HG03064 (cell line): ENCODE results near the gene LGR4.
A peak's percentile ranks its signal among the peaks of the same experiment; 100 is the strongest.

Source experiments
- ATAC-seq: cut with Tn5 transposase; IDR thresholded peaks from one replicate; pipeline ENCODE4 v1.9.1; 2021; ENCODE audit warnings: low read depth; ENCODE audit not compliant: unreplicated experiment

The LGR4 gene

DNA sequence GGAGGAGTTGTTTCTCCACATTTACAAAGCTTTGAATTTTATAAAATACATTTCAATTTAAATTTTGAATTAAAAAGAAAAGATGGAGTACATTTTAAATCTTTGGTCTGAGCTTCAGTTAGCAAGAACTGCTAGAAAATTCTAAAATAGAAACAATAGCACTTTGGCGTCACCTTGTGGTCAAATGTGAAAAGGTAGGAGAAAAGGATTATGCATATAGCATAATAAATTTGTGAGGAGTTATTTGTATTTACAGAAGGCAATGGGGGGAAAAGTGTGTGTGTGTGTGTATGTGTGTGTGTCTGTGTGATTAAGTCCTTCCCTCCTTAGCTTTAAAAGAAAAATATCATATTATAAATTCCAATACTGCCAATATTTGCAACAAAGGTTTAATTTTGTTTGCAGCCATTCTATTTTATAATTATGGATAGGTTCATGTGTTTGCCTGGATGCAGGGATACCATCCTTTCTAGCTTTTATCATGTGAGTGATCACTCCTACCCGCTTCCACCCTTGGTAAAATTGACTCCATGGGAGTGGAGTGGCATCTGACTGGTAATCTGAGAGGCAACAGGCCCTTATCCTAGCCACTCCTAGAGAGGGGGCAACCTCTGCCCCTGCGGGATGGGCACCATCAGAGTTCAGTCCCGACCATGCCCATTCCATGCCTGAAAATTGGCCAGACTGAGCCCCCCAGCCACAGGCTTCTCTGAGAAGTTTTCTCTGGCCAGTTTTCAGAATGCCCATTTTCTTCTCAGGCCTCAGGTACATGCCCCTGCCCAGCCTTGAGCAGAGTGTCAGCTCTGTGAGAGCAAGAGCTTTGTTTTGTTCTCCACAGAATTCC, 13.6 kb upstream of the LGR4 start:
- no peak for ATAC-seq

DNA sequence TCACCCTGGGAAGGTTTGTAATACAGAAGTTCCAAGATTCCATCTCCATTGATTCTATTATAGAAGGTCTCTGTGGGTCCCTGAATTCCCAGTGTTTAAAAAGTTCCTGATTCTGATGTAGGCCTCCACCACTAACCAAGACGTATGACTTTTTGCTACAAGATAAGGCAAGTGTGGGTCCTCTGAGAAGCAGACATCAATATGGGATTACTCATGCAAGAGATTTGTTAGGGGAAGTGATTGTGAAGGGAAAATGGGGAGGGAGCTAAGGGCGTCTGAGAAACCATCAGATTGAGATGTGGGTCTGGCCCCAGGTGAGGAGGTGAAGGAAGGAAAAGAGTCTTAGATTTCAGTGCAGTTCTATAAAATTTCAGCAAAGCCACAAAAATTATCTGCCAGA, 10.2 kb upstream of the LGR4 start:
- ATAC-seq, result no peak

DNA sequence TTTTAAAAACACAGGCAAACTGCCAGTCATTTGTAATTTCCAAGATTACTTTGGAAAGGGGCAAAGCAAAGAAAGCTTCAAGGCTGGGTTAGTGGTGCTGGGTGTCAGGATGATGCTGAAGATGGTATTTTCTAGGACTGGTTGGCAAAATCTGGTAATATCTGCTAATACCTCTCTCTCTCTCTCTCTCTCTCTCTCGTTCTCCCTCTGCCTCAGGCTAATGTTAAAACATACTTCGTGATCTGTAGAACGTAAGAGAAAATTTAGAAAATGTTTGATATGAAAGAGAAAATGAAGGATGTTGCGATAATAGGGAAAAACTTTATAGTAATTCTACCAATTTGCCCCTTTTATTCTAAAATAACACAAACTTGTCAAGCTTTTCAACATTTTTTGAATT, 9.4 kb upstream of the LGR4 start:
- ATAC-seq, result no peak

DNA sequence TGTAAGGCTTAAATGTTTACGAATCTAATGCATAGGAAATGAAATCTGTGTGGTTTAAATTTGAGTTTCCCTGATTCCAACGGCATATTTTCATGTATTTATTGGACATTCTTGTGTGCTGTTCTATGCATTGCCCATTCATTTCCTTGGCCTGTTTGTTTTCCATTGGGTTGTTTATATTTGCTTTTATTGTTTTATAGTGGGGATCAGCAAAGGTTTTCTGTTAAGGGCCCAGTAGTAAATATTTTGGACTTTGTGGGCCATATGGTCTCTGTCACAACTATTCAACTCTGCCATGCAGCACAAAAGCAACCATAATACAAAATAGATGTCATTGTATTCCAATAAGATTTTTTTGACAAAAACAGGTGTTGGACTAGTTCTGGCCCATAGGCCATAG, 5.2 kb upstream of the LGR4 start:
- no peak for ATAC-seq

DNA sequence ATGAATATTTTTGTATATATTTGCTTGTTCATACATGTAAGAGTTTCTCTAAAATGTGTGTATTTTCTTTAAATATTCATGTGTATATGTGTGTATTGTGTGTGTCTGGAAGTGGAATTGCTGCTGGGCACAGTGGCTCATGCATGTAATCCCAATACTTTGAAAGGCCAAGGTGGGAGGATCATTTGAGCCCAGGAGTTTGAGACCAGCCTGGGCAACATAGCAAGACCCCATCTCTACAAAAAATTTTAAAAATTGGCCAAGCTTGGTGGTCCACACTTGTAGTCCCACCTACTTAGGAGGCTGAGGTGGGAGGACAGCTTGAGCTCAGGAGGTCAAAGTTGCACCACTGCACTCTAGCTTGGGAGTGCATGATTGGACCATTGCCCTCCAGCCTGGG, 4.7 kb upstream of the LGR4 start:
- ATAC-seq, result no peak

DNA sequence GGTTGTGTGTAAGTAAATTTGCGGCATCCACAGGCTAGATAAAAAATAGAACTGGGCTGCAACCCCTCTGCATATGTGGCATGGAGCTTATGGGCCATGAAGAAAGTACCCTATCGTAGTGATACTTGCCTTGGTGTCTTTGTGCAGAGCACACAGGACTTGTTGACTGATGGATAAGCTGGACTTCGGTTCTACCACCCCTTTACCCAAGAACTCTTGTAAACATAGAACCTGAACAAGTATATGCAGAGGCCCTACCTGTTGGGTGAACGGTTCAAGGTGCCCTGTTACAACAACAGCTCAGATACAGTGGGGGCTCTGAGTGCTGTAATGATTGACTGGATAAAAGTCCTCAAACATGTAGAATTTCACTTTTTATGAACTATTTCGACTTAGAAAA, 3.0 kb upstream of the LGR4 start:
- no peak for ATAC-seq

DNA sequence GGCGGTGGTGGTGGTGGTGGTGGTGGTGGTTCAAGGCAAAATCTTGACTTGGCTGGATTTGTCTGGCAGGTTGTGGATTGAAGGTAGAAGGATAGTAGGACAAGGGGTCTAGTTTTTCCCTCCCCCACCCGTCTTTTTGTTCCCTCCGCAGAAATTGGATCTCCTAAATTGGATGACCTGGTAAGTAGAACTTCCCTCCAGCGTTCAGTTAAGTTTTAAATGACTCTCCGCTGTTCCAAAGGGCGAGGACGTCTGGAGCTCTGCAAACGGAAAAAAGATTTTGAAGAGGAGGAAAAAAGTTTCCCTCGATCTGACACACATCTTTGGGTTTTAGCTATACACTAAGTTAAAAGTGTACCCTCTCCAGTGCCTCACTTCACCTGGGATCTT, 422 bp upstream of the LGR4 start:
- no peak for ATAC-seq

DNA sequence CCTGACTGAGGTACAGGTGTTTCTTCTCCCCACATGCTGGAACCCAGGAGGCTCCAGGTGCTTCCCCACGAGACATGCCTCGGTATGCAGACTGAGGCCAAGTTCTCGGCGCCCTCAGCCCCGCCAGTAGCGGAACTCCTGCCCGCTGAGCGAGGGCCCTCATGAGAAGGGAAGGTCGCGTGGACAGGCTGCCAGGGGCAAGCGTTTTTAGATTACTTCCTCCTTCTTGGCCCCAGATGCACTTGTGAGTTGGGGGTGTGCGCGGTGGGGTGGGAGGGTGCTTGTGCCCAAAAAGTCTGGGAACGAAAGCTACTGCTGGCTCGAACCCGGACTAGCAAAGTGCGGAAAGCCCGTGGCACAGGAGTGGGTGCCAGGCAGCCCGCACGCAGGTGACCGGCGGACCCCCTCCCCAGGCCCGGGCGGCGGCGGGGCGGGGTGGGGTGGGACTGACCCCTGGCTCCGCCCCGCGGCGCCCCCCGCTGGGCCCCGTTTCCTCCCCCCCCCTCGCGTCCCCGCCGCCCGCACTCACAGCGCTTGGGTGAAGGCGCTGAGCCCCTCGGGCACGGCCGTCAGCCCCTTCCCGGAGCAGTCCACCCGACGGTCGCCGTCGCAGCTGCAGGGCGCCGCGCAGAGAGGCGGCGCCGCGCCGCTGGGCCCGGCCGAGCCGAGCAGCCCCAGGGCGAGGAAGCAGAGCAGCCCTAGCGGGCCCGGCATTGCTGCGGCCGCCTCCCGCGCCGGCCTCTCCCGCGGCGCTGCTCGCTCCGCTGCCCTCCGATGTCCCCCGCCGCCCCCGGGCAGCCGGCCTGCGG, 797 bp downstream of the LGR4 start:
- ATAC-seq, result peak; percentile 42

DNA sequence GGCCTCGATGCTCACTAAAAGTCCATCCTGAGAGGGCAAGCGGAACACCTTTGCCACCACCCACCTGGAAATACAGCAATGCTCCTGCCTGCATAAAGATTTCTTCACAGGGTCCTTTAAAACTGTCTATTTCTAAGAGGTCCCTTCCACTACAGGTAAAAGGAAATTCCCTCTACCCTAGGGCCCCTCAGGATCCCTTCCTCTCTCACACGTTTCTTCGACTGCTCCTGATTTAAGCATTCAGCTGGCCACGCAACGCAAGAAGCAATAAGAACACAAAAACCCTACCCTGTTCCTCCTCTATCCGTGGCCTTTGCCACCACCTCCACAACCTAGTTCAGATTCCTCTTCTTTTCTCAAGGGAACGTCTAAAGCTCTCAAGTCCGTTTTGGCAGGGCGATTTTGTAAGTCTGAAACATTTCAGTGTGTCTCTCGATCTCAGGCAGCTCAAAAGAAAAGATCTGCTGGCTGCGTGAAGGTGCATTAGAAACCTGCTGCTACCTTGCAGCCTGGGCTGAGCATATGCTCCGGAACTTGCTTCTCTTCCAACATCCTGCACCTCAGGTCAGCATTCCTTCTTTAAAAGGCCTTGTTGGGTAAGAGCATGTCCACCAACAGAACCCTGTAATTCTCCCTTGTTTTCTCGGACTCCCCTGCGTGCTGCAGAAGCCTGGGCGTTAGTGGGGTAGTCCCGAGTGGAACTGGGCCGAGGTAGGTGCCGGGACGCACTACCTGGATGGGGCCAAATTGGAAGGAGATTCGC, 1.6 kb downstream of the LGR4 start:
- ATAC-seq, result no peak

DNA sequence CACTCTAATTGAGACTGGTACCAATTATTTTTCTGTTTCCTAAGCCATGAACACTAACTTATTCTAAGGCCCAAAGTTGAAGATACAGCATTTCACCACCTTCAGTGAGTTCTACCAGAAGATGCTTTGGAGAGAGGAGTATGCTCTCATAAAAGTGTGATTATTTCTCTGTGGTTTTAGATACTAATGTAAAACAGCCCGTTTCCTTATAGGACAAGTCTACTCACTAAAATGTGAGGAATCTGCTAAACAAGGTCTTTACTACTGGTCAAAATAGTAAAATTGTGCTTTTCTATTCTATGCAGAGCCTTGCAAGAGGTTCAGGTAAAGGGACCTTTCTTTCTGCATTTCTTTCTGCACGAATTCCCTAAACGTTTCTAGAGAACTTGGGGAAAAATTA, 2.4 kb downstream of the LGR4 start:
- no peak for ATAC-seq

DNA sequence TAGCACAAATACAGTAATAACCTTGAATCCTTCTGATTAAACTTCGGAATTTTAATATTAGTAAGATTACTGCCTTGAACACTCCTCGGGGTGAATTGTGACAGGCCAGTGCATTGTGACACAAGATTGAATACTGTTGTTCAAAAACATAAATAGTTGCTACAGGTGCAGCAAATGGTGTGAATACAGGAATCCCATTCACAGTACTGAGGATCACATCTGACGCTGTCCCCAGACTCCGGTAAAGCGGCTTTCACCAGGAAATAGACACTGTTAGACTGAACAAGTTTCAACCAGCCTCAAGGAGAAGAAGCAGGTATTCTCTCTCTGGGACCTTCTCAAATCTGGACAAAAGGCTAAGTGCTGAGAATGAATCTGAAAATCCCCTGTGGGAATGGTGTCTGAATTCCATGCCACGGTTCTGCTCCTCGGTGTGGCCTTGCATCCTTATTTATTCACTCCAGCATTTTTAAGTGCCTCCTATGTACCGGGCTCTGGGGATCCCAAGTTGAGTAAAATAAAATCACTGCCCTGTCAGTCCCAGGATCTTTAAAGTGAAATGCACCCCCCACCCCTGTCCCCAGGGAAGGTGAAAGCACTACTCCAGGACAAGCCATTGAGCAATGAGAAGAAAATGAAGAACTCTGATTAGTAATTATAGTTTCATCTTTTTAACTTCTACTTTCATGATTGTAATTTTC, 3.4 kb downstream of the LGR4 start:
- ATAC-seq, result no peak

DNA sequence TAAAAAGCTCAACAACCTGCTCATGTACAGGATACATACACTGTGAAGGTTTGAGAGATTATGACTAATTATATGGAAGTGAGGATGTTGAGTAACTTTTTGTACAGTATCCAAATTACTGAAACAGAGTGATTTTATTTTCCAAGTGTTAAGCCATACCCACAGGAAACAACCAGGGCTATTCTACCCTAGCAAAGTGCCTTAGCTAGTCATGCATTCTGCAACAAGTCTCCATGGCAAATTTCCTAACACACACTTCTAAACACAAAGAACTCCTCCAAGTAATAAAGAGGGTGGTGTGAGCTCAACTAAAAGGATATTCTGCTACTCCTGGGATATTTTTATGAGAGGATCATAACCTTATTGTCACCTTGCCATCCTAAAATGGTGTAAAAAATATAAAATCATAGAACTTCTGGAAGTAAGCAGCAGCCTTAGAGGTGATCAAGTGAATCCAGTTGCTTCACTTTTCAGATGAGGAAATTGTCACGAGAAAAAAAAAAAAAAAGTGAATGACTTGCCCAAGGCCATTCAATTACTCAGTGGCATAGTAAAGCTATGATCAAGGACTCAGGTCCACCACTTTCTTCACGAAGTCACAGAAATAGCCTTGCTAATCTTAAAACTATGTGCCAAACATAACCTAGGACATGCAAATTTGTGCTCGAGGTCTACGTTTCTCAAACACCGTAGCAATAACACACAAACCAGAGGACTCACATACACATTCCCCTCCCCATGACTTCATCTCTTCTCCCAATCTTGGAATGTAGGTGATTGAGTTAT, 4.2 kb downstream of the LGR4 start:
- no peak for ATAC-seq

DNA sequence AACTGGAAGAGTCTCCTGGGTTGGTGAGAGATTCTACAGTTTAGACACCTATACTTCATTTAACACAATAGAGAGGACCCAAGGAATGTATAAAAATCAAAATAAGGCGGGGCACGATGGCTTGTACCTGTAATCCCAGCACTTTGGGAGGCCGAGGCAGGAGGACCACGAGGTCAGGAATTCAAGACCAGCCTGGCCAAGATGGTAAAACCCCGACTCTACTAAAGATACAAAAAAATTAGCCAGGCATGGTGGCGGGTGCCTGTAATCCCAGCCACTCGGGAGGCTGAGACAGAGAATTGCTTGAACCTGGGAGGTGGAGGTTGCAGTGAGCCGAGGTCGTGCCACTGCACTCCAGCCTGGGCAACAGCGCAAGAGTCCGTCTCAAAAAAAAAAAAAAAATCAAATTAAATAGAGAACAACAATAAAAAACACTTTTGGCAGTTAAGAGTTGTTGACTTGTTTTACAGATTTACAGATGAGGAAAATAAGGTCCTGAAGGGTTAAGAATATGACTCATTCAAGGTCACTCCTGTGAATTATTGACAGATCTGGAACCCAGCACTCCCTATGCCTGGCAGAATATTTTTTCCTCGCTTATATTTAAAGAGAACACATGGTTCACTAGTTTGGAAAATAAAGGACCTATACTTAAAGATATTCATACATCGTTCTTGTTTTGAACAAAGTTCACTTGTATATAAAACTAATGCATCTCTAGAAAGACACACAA, 5.2 kb downstream of the LGR4 start:
- ATAC-seq, result no peak

DNA sequence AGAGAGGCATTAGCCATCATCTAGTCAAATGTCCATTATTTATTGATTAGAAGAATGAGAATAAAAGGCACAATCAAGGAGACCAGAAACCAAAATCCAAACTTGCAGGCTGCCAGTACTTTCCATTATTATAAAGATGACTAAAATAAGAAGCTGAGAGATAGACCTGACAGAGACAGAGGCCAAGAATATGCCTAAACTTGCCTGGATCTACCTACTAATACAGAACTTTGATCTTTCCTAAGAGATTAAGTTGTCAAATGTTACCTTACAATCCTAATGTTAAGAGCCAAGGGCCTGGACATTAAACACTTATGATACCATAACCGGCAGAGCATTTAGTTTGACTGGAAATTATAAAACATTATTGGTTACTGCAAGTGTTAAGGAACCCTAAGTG, 6.2 kb downstream of the LGR4 start:
- no peak for ATAC-seq

DNA sequence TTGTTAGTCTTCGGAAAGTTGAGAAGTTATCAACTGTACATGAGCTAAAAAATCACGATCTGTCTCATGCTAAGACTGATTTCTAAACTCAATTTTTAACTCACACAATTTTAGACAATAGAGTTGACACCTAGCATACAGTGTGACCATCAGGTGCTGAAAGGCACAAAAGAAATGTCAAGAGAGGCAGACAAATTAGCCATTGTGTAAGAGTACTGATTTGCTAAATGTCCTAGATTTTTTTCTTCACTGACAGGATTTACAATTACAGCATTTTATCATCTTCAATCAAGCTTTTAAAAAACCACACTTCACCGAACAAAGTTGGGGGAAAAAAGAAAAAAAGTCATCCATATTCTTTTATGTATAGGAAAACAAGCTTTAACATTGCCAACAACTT, 7.0 kb downstream of the LGR4 start:
- ATAC-seq, result no peak

DNA sequence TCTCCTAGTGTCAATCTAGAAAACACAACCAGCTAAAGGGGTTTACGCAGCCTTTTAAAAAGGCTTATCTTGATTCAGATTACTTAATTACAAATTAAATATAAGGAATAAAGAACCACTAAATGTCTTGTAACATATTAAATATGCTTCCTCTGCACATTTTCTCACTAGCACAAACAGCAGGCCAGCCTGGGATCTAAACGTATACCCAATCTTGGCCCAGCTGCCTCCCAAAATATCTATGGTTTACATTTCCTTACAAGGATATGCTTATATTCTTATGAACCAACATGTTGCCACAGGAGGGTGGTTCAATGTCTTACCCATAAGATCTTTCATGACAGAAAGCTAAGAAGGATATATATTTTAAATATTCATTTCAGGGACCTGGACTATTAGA, 7.7 kb downstream of the LGR4 start:
- ATAC-seq, result no peak

DNA sequence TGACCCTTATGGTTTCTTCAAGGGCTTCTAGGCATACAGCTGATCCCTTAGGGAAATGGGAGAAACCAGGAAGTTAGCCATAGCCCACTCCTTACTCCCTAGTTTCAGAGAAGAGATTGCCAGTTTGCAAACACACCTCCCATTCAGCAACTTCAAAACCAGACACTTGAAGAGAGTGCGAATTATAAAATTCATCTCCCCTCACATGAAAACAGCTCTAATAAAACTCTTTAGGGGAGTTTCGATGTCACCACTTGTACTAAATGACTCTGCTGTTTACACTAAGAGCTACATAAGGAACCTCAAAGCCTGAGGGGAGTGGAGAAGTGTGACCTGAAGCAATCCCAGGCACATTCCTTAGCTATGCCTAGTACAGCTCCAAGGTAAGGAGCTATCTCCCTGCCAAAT, 8.3 kb downstream of the LGR4 start:
- ATAC-seq, result no peak

DNA sequence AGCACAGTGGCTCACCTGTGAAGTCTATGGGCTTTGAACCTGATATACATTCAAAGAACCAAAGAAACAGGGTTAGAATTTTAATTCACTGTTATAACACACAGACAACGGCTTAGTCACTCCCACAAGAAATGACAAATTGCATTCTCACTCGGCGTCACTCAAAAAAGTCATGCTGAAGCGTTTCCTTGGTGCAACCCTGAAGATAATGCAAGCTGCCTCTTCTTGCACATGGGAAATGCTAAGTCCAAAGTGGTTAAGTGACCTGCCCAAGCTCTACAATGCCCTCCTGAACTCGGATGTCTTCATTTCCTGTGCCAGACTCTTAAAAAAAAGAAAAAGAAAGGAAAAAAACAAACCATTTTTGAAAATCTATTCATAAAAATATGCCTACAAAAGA, 10.0 kb downstream of the LGR4 start:
- ATAC-seq, result no peak
